HepG2 (cell line): ENCODE results near the gene SERINC5. TPM values are rescaled to one million over a fixed set of nuclear protein-coding genes. Genes with fewer than 3 reads are reported as not detected.

Experiments
- ATAC-seq: fragments of 200-7000 bp; cut with Tn5 transposase; 3 replicates; pipeline ENCODE4 v1.9.1; 2020; ENCODE audit warnings: mild to moderate bottlenecking, moderate library complexity
- BruUV-seq: library from RNA; stranded (reverse); fragments of 400-500 nt; replicated peaks from 2 replicates; lab custom pipeline; 2021; lab: Mats Ljungman, UMichigan
- CTCF ChIA-PET: fragments of 300-600 bp; formaldehyde crosslinking; extraction: SDS; loops from one replicate; lab custom pipeline; 2021; ENCODE audit warnings: low total read pairs, inconsistent platforms, low intra/inter-chr PET ratio; lab: Yijun Ruan, JAX
- POLR2A ChIA-PET: fragments of 350-600 bp; sonication (Branson Sonifier 250); formaldehyde crosslinking; loops from one replicate; lab custom pipeline; 2020; ENCODE audit warnings: antibody characterized with exemption, inconsistent platforms; lab: Yijun Ruan, JAX
- DNase-seq: peaks from one replicate; pipeline ENCODE4 v3.0.0-alpha.2; 2015; ENCODE audit warnings: low spot score
- FAIRE-seq: peaks from 3 replicates; lab custom pipeline; 2011; peaks lifted over from hg19 to GRCh38; lab: Jason Lieb, UNC
- H2AFZ ChIP-seq: one replicate; pipeline ENCODE4 v1.6.1; 2011; ENCODE audit warnings: low read length, inconsistent platforms
- H3K27ac ChIP-seq: fragments of 300-600 bp; 3 replicates; pipeline ENCODE4 v1.8.0; 2011; ENCODE audit warnings: mixed run types, mild to moderate bottlenecking, mixed read lengths, low read length, inconsistent platforms; ENCODE audit not compliant: insufficient read depth; ENCODE audit errors: extremely low read length
- H3K27me3 ChIP-seq, 2 experiments: fragments of 200-600 bp in 1 of 2; 2 replicates in 1 of 2; 3 replicates in 1 of 2; pipeline versions ENCODE4 v1.6.0 to v1.8.0; 2011; ENCODE audit warnings: low read length in 2 of 2, mild to moderate bottlenecking in 2 of 2, moderate library complexity in 2 of 2, inconsistent platforms in 1 of 2; ENCODE audit not compliant: insufficient read depth in 2 of 2, control insufficient read depth in 1 of 2
- H3K36me3 ChIP-seq, 2 experiments: fragments of 200-600 bp in 1 of 2; replicated peaks in 1 of 2; 2 replicates in 1 of 2; 3 replicates in 1 of 2; pipeline versions ENCODE4 v1.5.1 to v1.8.0; 2011; ENCODE audit warnings: low read length in 2 of 2, inconsistent platforms in 1 of 2; ENCODE audit not compliant: insufficient read depth in 2 of 2, control insufficient read depth in 1 of 2
- H3K4me1 ChIP-seq: 2 replicates; pipeline ENCODE4 v1.5.1; 2012; ENCODE audit warnings: low read length, inconsistent platforms; ENCODE audit not compliant: insufficient read depth
- H3K4me2 ChIP-seq: 2 replicates; pipeline ENCODE4 v1.6.0; 2011; ENCODE audit warnings: low read depth, low read length, inconsistent platforms
- H3K4me3 ChIP-seq, 3 experiments: fragments of 200-600 bp in 1 of 3; sonication (generic), shearing (Covaris generic) in 1 of 3; replicated peaks in 1 of 3; 2 replicates each; pipeline ENCODE4 v1.5.1; 2011 to 2016; ENCODE audit warnings: low read length in 3 of 3, inconsistent platforms in 2 of 3, low read depth in 2 of 3, mild to moderate bottlenecking in 2 of 3, control low read depth in 1 of 3, mixed read lengths in 1 of 3; ENCODE audit not compliant: insufficient read depth in 1 of 3
- H3K79me2 ChIP-seq: one replicate; pipeline ENCODE4 v1.6.1; 2011; ENCODE audit warnings: low read length, inconsistent platforms; ENCODE audit not compliant: insufficient read depth
- H3K9ac ChIP-seq: 2 replicates; pipeline ENCODE4 v1.6.0; 2011; ENCODE audit warnings: mild to moderate bottlenecking, low read depth, low read length, inconsistent platforms; ENCODE audit not compliant: insufficient read depth
- H3K9me3 ChIP-seq: 2 replicates; pipeline ENCODE4 v1.5.1; 2012; ENCODE audit warnings: mild to moderate bottlenecking, low read length
- H4K20me1 ChIP-seq: 2 replicates; pipeline ENCODE4 v1.6.0; 2011; ENCODE audit warnings: inconsistent platforms, mild to moderate bottlenecking, low read length, moderate library complexity; ENCODE audit not compliant: insufficient read depth
- ARNT2 ChIP-seq: sonication (generic); formaldehyde crosslinking; IDR thresholded peaks from 2 replicates; pipeline ENCODE4 v1.8.0; 2022; ENCODE audit warnings: mild to moderate bottlenecking, low read depth, missing genetic modification reagents, moderate library complexity
- BRCA1 ChIP-seq: sonication (generic); formaldehyde crosslinking; IDR thresholded peaks from 2 replicates; pipeline ENCODE4 v1.4.0; 2020; ENCODE audit warnings: missing genetic modification reagents
- CC2D1A ChIP-seq: sonication (generic); formaldehyde crosslinking; IDR thresholded peaks from 2 replicates; pipeline ENCODE4 v1.8.1; 2023; ENCODE audit warnings: mild to moderate bottlenecking, missing genetic modification reagents
- GATAD2A ChIP-seq: IDR thresholded peaks from 2 replicates; pipeline ENCODE4 v1.6.1; 2016
- HMGXB3 ChIP-seq: sonication (generic); formaldehyde crosslinking; IDR thresholded peaks from 2 replicates; pipeline ENCODE4 v1.4.0; 2020; ENCODE audit warnings: missing genetic modification reagents, borderline replicate concordance
- NR2C2 ChIP-seq: sonication (generic); formaldehyde crosslinking; IDR thresholded peaks from 2 replicates; pipeline ENCODE4 v1.4.0; 2020; ENCODE audit warnings: missing genetic modification reagents, mild to moderate bottlenecking, moderate library complexity, borderline replicate concordance
- SPEN ChIP-seq: sonication (generic); formaldehyde crosslinking; IDR thresholded peaks from 2 replicates; pipeline ENCODE4 v1.5.1; 2020; ENCODE audit warnings: low read depth, mild to moderate bottlenecking, missing genetic modification reagents
- ZBTB26 ChIP-seq: IDR thresholded peaks from 2 replicates; pipeline ENCODE4 v1.6.1; 2016; ENCODE audit warnings: missing compliant biosample characterization, missing genetic modification reagents, borderline replicate concordance
- ZKSCAN8 ChIP-seq: IDR thresholded peaks from 2 replicates; pipeline ENCODE4 v1.6.1; 2016; ENCODE audit warnings: borderline replicate concordance, missing genetic modification reagents, missing compliant biosample characterization
- ZNF543 ChIP-seq: sonication (generic); formaldehyde crosslinking; IDR thresholded peaks from 2 replicates; pipeline ENCODE4 v1.4.0; 2020; ENCODE audit warnings: mild to moderate bottlenecking, missing genetic modification reagents
- ZNF557 ChIP-seq: sonication (generic); formaldehyde crosslinking; IDR thresholded peaks from 2 replicates; pipeline ENCODE4 v1.4.0; 2020; ENCODE audit warnings: missing genetic modification reagents
- ZNF792 ChIP-seq: IDR thresholded peaks from 2 replicates; pipeline ENCODE4 v1.6.1; 2016
- WGBS: methylation state at CpG from one replicate; pipeline ENCODE4 v1.1.6; 2017; ENCODE audit warnings: low lambda C conversion rate; 5-methylcytosine and 5-hydroxymethylcytosine counted together
- in situ Hi-C: cut with HindIII; loops from 2 replicates; pipeline ENCODE4 v1.10.0; 2017; ENCODE audit warnings: low pct_unique_long_range_greater_than_20kb; ENCODE audit not compliant: extremely low pct_ligation_motif_present
- intact Hi-C: fragments of 100-400 bp; cut with micrococcal nuclease; formaldehyde crosslinking; loops from one replicate; pipeline ENCODE4 v1.10.0; 2022; ENCODE audit not compliant: unreplicated experiment
- polyA plus RNA-seq, 8 experiments: library from polyadenylated mRNA; depleted of rRNA in 3 of 8; stranded (reverse) in 7 of 8; unstranded in 1 of 8; fragments of >200 nt; fragmentation: Illumina TruSeq in 4 of 8; extraction: Trizol in 4 of 8; gene quantifications; 2 replicates each; pipeline versions ENCODE4 v1.2.1 to v1.2.3, GENCODE V29; 2011 to 2016; ENCODE audit warnings: low read depth in 4 of 8, missing spikeins in 1 of 8, mixed read lengths in 1 of 8; ENCODE audit not compliant: insufficient read depth in 1 of 8
- total RNA-seq, 5 experiments: library from RNA; depleted of rRNA; stranded (reverse); fragments of >200 nt; fragmentation: Illumina TruSeq; extraction: Trizol; gene quantifications; 2 replicates each; pipeline ENCODE4 v1.2.3, GENCODE V29; 2016; ENCODE audit warnings: low read depth in 1 of 5
- TF ChIP-seq, protein P1 (sequence below): sonication (generic); formaldehyde crosslinking; IDR thresholded peaks from 2 replicates; pipeline ENCODE4 v1.8.1; 2023; ENCODE audit warnings: mild to moderate bottlenecking, missing genetic modification reagents, borderline replicate concordance

The SERINC5 gene
- total and polyA plus RNA-seq, 2 of the 13 experiments (the other 11 are each of a cell fraction or from before 2014, with no cell fraction given) = 17.3 to 22.8 TPM

- in situ Hi-C loops = no loop called here
- Histone ChIP-seq H2AFZ (no peak overlapping the region), H3K4me2 (no peak overlapping the region), H3K79me2 (peaks cover 67% of the 10 kb centered on the region), H3K36me3 (no peaks in the 10 kb centered on the region), H3K27me3 (no peaks in the 10 kb centered on the region), H4K20me1 (no peaks in the 10 kb centered on the region), H3K4me3 (no peak overlapping the region), H3K27ac (no peak overlapping the region), H3K9me3 (no peaks in the 10 kb centered on the region), H3K9ac (no peak overlapping the region), H3K4me1 (peaks cover 37% of the 10 kb centered on the region)
- 95% methylated on average over 5 of the region's 5 CpGs for WGBS
- ChIA-PET CTCF (no interaction called here), POLR2A (interaction anchor here (0.6 kb wide), 1 partner anchor 702 kb away, joined by 3 read pairs; no protein-coding TSS in a partner anchor)
- no peak for FAIRE-seq
- no peak for ATAC-seq
- intact Hi-C loops = no loop called here
- TSS peak; percentile 30 for BruUV-seq
- no peak for DNase-seq
- TF ChIP-seq ARNT2 (CRISPR knock-in tag) (no peak), GATAD2A (CRISPR knock-in tag) (no peak), HMGXB3 (no peak), ZNF792 (no peak), BRCA1 (CRISPR knock-in tag) (no peak), SPEN (CRISPR knock-in tag) (no peak), CC2D1A (no peak), ZKSCAN8 (CRISPR knock-in tag) (no peak), ZNF543 (no peak), NR2C2 (CRISPR knock-in tag) (no peak), ZBTB26 (no peak), ZNF557 (no peak)
- TF ChIP-seq, protein P1, sequence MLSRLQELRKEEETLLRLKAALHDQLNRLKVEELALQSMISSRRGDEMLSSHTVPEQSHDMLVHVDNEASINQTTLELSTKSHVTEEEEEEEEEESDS (CRISPR knock-in tag) = no peak
Measured at GRCh38 chr5:80234116-80234948, 21.5 kb downstream of the SERINC5 start.
